ENCODE data around the gene ARID3C.
"Not testable (repeated sequence)": the region's sequence is repeated elsewhere in the genome, so short reads cannot be mapped to it uniquely, and the experiment has no call there.

The ARID3C gene

DNA sequence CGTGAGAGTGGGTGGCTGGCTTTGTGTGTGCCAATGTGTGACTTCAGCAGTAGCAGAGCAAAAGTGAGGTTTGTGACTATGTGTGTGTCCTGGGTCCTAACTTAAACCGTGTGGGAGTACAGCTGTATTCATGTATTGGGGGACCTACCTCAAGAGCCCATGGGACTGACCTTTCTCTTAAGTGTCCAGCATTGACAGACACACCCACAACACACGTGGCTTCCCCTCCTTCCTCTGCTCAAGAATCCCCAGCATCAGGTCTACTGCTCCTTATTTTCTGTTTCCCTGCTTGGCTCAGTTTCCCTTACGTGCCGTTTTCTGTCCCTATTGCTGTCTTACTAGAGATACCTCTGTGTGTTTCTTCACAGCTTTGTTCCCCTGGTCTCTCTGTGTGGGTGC lies 23.7 kb upstream of the ARID3C start:
- DNase-seq (ENCODE audit: low read depth in 3 of 3): no peak

GRCh38 chr9:34651876-34652601 lies 23.2 kb upstream of the ARID3C start, which contains the start of gene IL11RA:
IL11RA (plus strand) TSS chr9:34652185; CDS start chr9:34655218, 3,033 bp downstream.
- peak in 1 of 3 experiments; percentile 35 for DNase-seq (ENCODE audit: low read depth in 3 of 3)

- DNase-seq (ENCODE audit: low read depth in 3 of 3): no peak
Measured at GRCh38 chr9:34651321-34651720, 22.5 kb upstream of the ARID3C start.

- no peak for DNase-seq (ENCODE audit: low read depth in 3 of 3)
Measured at GRCh38 chr9:34650816-34651215, 21.9 kb upstream of the ARID3C start.

- DNase-seq (ENCODE audit: low read depth in 3 of 3): no peak
Measured at GRCh38 chr9:34648673-34649072, 19.8 kb upstream of the ARID3C start.

DNA sequence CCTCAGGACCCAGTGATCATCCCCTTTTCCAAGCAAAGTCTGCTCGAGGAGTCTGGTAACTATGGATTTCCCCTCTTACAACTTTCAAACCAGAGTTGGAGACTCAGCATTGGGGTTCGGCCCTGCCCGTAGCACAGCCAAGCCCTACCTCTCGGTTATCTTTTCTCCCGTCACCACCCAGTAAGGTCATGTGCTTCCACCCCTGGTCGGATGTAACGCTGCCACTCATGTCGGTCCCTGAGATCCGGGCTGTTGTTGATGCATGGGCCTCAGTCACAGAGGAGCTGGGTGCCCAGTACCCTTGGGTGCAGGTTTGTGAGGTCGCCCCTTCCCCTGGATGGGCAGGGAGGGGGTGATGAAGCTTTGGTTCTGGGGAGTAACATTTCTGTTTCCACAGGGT lies 18.8 kb upstream of the ARID3C start:
- no peak for DNase-seq (ENCODE audit: low read depth in 3 of 3)

- DNase-seq (ENCODE audit: low read depth in 3 of 3): no peak
Measured at GRCh38 chr9:34647084-34647403, 18.2 kb upstream of the ARID3C start.

GRCh38 chr9:34646211-34647083 lies 17.6 kb upstream of the ARID3C start, which contains the start of gene GALT:
GALT (plus strand) TSS chr9:34646675; CDS start chr9:34646705, 30 bp downstream.
- peak; percentile 95 to 98 (median 97) for DNase-seq (ENCODE audit: low read depth in 3 of 3)

DNA sequence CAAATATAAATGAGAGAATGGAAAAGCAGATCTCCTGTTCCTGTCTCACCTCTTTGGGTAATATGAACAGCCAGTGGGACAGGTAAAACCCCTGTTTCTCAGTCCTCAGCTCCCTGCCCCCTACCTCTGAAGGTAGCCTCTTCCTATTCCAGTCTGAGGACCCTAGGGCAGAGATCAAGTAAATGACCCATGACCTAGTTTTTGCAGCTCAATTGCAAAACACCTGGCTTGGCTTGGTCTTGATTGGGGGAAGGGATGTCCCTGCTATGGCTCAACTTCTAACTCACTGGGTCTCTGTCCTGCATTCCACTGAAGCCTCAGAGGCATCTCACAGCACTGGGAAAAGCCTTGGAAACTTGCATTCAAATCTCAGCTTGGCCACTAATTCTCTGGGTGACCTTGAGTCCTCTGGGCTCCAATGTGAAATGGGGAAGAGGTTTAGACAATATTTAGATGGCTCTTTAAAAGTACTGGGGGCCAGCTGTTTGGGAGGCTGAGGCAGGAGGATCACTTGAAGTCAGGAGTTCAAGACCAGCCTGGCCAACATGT lies 16.0 kb upstream of the ARID3C start:
- no peak for DNase-seq (ENCODE audit: low read depth in 3 of 3)

DNA sequence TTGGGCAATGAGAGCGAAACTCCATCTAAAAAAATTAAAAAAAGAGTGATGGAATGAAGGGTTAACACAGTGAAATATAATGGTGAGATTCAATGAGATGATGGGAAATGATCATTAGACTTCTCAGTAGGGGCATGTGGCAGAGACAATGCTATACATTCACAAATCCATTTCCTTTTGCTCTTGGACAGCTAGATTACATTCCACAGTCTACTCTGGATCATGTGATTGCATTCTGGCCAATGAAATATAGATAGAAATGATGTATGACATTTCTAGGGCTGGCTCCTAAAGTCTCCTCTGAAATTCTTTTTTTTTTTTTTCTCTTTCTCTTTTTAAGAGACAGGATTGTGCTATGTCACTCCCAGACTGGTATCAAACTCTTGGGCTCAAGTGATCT lies 13.8 kb upstream of the ARID3C start:
- DNase-seq (ENCODE audit: low read depth in 3 of 3): no peak

DNA sequence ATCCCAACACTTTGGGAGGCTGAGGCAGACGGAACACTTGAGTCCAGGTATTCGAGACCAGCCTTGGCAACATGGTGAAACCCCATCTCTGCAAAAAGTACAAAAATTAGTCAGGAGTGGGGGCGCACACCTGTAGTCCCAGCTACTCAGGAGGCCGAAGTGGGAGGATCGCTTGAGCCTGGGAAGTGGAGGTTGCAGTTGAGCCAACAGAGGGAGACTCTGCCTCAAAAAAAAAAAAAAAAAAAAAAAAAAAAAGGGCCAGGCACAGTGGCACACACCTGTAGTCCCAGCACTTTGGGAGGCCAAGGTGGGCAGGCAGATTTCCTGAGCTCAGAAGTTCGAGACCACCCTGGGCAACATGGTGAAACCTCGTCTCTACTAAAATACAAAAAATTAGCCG lies 10.5 kb upstream of the ARID3C start:
- not testable (repeated sequence) for DNase-seq (ENCODE audit: low read depth in 3 of 3)

- no peak for DNase-seq (ENCODE audit: low read depth in 3 of 3)
Measured at GRCh38 chr9:34638138-34638445, 9.2 kb upstream of the ARID3C start.

- DNase-seq (ENCODE audit: low read depth in 3 of 3): peak; percentile 89 to 94 (median 92)
Measured at GRCh38 chr9:34637356-34638137, 8.7 kb upstream of the ARID3C start, which contains the start of gene SIGMAR1. SIGMAR1 (minus strand) TSS chr9:34637787; CDS start chr9:34637697, 90 bp downstream.

DNA sequence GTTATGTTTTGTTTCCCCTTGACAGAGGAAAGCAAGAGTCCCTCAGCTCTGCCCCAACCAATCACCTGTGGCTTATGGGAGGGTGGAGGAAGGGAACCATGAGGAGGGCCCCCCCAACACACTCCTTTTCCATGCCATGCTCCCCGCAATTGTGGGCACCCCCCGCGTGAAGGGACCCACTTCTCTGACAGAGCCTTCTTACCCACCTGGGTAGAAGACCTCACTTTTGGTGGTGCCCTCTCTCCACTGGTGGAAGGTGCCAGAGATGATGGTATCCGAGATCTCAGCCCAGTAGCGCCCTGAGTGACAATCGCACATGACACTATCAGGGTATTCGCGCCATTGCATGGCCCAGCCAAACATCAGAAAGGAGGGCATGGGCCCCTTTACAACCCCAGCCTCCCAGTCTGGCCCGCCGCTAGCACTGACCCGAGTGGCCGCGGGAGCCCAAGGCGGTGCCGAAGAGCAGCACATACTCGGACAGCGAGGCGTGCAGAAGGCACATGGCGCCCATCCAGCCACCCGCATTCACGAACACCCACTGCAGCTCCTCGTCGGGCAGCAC lies 8.0 kb upstream of the ARID3C start:
- DNase-seq (ENCODE audit: low read depth in 3 of 3): no peak

DNA sequence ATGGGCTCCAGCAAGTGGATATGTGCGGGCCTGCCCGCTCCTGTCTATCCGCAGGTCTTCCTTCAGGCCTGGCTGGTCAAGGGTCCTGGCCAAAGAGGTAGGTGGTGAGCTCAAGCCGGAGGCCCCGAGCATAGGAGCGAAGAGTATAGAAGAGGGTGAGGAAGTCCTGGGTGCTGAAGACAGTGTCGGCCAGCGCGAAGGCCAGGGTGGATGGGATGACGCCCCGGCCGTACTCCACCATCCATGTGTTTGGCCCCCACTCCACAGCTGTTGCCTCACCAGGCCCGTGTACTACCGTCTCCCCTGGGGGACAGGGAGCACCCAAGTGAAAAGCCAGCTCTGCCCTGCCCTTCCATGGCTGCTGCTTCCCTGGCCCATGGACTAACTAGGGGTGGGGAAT lies 6.7 kb upstream of the ARID3C start:
- no peak for DNase-seq (ENCODE audit: low read depth in 3 of 3)

GRCh38 chr9:34634551-34635248 lies 5.8 kb upstream of the ARID3C start:
- no peak for DNase-seq (ENCODE audit: low read depth in 3 of 3)

DNA sequence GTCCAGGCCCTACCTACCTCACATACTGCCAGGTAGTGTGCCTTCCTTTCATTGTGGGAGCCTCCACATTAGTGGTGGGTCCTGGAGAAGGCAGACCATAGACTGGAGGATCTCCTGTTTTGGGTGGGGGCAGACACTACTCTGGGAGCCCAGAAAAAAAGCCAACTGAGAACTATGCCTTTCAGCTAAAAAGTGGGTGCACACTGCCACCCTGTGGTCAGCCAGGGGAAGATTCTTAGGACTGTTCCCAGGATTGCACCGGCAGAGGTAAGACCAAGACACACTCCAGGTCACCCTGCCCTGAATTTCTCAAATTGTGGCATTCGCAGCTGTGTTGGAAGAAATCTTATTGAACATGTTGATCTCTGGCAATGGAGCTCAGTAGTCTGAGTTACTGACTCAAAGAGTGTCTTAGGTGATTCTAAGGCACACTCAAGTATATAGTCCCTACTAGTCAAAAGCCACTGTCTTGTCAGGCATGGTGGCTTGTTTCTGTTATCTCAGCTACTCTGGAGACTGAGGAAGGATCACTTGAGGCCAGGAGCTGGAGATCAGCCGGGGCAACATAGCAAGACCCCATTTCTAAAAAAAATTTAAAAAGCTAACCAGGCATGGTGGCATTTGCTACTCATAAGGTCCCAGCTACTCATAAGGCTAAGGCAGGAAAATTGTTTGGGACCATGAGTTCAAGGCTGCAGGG lies 5.1 kb upstream of the ARID3C start:
- peak in 2 of 3 experiments; percentile 52 to 56 for DNase-seq (ENCODE audit: low read depth in 3 of 3)

- no peak for DNase-seq (ENCODE audit: low read depth in 3 of 3)
Measured at GRCh38 chr9:34633166-34633565, 4.3 kb upstream of the ARID3C start.

DNA sequence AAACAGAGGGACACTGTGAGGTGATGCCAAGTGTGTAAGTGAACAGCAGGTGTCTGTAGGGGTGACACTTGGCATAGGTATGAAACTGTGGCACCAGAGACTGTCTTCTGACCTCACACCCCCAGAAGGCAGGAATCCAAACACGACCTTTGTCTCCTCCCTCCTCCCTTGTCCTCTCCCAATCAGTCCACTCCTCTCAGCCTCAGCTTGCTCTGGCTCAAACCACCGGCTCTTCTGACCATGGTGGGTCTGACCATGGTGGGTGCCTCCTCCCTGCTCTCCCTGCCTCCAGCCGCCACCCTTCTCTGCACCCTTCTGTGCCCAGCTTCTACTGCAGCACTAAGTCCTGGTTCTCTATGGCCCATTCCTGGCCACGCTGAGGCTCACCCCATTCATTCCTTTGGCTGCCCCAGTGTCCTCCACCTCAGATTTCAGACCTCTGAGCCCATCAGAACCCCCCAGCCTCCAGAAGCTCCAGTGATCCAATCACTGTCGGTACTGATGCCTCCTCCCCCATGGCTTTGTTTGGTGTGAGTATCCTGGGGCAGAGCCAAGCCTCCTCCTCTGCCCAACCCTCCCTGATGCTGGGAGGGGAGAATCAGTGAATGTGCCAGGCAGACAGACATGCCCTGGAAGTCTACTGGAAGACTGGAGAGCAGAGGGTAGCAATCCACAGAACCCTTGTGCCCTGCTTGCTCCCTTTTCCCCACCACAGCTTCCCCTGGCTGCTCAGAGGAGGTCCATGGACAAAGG lies 1.7 kb upstream of the ARID3C start:
- no peak for DNase-seq (ENCODE audit: low read depth in 3 of 3)

- no peak for DNase-seq (ENCODE audit: low read depth in 3 of 3)
Measured at GRCh38 chr9:34629491-34629808, 584 bp upstream of the ARID3C start.

Data from stimulated activated CD4-positive, alpha-beta T cell treated with anti-CD3 and anti-CD28 coated beads, TNF-alpha, amount 100 ng/mL, for 4 hours (primary cell).